NCI-H1105 (cell line): ENCODE data around the gene NCK2.

Experiments used
- DNase-seq: peaks from one replicate; lab custom pipeline; 2025; lab: John Stamatoyannopoulos, UW

NCK2 gene

GRCh38 chr2:105777506-105778055, 32.9 kb downstream of the NCK2 start:
- DNase-seq = no peak

GRCh38 chr2:105778080-105778607, 33.4 kb downstream of the NCK2 start:
- no peak for DNase-seq

GRCh38 chr2:105779394-105779793, 34.7 kb downstream of the NCK2 start:
- DNase-seq = no peak

DNA sequence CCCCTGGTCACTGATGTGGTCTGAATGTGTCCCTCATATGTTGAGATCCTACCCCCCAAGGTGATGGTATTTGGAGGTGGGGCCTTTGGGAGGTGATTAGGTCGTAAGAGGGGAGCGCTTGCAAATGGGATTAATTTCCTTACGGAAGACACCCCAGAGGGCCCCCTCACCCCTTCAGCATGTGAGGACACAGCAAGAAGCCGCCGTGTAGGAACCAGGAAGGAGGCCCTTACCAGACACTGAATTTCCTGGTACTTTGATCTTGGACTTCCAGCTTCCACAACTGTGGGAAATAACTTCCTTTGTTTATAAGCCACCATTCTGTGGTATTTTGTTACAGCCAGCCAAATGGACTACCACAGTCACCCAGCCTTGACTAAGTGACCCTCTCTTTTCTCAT, 35.9 kb downstream of the NCK2 start:
- no peak for DNase-seq

- DNase-seq = no peak
Measured at GRCh38 chr2:105781274-105781978, 36.7 kb downstream of the NCK2 start.

DNA sequence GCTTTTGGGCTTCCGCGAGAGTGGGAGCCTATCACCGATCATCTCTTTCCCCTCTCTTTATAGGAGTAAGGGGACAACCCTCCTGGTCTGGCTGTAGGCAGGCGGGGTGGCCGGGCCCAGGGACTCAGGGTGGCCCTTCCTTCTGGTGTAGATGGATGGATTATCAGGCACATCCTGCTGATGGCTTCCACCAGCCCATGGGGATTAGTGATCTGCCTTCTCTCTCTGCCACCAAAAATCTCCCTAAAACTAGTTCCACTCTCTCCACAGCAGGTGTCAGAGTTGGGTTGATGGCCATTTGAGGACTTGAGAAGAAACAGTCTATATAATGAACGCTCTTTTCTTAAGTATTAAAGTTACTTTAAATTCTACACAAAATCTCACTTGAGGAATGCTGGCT, 37.4 kb downstream of the NCK2 start:
- no peak for DNase-seq

GRCh38 chr2:105782646-105783045, 37.9 kb downstream of the NCK2 start:
- DNase-seq = no peak

- no peak for DNase-seq
Measured at GRCh38 chr2:105783151-105783738, 38.5 kb downstream of the NCK2 start.

DNA sequence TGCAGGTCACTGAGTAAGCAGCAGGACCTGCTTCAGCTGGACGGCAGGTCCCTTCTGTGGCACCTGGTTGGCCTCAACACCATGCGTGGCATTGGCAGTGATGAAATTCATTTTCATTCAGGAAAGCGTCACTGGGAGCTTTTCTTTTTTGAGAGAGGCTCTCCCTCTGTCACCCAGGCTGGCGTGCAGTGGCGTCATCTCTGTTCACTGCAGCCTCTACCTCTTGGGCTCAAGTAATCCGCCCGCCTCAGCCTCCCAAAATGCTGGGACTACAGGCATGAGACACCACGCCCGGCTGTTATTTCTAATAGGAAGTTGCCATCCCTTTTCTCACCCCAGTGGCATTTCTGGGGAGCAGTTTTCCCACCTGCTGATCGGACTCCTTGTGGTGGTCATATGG, 39.3 kb downstream of the NCK2 start:
- no peak for DNase-seq

DNA sequence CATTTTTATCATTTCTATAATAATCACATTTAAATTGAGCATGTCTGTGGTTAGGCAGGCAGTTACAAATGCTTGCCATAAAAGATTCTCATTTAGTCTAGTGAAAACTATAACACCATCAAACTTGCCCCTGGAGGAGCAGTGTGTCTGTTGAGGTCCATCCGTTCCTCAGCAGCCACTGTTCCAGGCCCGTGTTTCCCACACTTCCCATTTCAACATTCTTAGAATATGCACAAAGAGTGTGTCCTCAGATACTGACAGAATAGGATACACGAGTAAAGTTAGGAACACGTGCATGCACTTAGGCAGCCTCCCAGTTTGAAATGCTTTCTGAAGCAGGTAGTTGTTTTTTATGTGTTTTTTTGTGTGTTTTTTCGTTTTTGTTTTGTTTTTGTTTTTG, 39.9 kb downstream of the NCK2 start:
- DNase-seq = no peak

DNA sequence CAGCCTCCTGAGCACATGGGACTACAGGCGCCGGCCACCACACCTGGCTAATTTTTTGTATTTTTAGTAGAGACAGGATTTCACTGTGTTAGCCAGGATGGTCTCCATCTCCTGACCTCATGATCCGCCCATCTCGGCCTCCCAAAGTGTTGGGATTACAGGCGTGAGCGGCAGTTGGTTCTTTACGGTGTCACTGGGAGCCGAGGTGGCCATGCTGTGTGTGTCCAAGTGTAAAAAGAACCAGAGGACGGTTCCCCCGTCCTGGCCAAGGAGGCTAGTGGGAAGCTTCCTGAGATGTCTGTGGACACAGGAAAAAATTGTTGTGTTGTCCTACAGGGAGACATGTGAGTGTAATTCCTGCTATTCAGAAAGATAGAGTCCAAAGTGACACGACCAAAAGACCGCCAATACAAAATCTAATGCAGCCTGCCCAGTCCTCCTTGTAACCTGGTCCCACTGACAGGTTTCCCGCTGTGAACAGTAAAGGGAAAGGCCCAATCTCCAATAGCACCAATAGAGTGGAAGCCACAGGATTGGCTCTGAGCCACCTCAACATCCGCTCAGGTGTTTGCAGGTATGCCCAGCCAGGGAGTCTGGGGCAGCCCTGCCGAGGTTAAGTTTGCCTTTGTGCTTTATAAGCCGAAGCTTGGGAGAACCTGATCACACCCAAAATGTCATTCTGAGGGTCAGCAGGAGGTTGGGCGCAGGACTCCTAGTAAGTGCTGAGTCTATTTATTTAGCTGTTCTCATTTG, 40.6 kb downstream of the NCK2 start:
- DNase-seq = no peak

- DNase-seq = no peak
Measured at GRCh38 chr2:105786231-105787230, 41.8 kb downstream of the NCK2 start.

- DNase-seq = no peak
Measured at GRCh38 chr2:105787376-105788318, 42.9 kb downstream of the NCK2 start.

DNA sequence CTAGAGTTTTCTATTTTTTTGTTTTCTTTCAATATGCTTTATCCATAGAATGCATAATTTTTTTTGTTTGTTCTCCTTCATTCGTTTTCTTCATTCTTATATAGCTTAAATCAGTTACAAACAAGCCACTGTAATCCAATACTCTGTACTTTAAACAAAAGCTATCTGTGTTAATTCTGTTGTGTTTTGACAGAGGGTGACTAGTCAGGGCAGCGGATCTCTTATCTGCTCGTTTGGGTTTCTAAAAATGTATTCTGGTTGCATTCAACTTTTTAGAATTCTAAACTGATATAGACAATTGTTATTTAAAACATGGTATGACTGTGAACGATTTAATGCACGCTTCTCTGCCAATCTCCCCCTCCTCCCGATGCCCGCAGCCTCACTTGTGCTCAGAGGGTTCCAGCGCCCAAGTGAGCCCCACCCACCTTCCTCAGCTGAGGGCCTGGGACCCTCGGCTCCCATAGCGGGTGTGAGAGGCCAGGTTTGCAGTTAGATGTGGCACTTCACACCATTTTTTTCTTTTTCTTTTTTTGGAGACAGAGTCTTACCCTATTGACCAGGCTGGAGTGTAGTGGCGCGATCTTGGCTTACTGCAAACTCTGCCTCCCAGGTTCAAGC, 44.1 kb downstream of the NCK2 start:
- no peak for DNase-seq

- DNase-seq = no peak
Measured at GRCh38 chr2:105789745-105790460, 45.2 kb downstream of the NCK2 start.

GRCh38 chr2:105790461-105791149, 45.9 kb downstream of the NCK2 start:
- no peak for DNase-seq

DNA sequence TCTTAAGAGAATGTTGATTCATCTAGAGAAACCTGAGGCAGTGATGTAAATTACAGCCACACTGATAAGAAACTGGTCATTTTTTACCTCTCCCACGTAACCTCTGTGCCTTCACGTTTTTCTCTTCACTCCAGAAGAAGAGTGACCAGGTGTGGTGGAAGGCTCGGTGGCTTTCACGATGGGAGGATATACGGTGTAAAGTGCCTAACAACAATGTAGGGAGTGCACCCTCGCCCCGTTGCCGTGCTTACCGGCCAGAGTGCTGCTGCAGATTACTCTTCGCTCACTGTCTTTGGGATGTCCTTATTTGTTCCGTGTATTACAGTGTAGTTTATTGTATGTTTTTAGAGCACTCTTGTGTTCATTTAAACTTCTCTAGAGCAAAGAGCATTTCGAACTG, 46.5 kb downstream of the NCK2 start:
- DNase-seq = no peak

GRCh38 chr2:105792561-105792960, 47.8 kb downstream of the NCK2 start:
- no peak for DNase-seq
